GM21515 (cell line): ENCODE measurements around the gene ZDHHC24.
A peak's percentile ranks its signal among the peaks of the same experiment; 100 is the strongest.

Experiments
- ATAC-seq: cut with Tn5 transposase; IDR thresholded peaks from one replicate; pipeline ENCODE4 v1.9.1; 2021; ENCODE audit not compliant: unreplicated experiment

Gene ZDHHC24

DNA sequence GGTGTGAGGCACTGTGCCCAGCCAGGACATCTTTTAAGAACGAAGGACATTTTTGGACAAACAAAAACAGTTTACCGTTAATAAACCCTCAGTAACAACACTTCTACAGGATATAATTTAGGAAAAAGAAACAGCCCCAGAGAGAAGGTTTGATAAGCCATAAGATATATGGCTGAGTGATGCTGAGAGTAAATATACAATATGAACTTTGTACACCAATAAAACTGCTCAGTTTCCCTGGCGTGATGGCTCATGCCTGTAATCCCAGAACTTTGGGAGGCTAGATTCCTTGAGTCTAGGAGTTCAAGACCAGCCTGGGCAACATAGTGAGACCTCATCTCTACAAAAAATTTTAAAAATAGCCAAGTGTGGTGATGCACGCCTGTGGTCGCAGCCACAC is 47.3 kb downstream of the ZDHHC24 start:
- ATAC-seq: no peak

DNA sequence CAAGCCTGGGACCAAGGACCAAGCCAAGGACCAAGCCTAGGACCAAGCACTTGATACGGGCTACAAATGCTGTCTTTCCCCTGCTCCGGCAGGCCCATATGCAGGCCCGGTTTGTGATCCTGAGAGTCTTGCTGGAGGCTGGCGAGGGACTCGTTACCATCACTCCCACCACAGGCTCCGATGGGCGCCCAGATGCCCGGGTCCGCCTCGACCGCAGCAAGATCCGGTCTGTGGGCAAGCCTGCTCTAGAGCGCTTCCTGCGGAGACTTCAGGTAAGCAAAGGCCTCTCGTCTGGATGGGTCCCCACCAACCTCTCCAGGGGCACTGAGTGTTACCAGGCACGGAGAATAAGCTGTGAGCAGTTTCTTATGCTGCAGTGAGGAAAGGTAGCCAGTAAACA is 48.6 kb downstream of the ZDHHC24 start:
- ATAC-seq: no peak

DNA sequence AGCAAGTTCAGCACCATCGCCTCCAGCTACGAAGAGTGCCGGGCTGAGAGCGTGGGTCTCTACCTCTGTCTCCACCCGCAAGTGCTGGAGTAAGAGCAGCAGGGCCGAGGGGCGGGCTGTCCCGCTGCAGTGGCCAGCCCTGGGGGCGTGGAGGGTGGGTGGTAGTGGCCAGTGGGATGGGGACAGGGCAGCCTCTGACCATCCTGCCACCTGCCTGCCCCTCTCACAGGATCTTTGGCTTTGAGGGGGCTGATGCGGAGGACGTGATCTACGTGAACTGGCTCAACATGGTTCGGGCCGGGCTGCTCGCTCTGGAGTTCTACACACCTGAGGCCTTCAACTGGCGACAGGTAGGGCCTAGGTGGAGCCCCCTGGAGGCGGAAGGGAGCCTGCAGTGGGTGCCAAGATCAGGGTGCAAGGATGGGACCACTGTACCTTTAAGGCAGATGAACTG is 50.4 kb downstream of the ZDHHC24 start:
- ATAC-seq: no peak

DNA sequence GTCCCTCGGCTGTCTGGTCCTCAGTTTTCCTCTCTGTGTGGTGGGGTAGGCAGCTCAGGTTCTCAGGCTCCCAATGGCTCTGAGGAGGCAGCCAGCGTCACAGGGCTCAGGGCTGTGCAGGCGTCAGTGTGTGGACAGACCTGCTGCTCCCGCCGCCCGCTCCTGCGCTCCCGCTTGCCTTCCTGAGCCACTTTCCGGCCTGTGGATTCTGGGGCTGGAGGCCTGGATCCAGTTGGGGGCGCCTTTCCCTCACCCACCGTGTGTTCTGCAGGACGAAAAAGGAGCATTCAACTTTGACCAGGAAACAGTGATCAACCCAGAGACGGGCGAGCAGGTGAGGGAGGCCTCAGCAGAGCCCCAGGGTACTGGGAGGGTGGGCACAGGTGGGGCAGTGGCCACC is 50.9 kb downstream of the ZDHHC24 start:
- no peak for ATAC-seq

DNA sequence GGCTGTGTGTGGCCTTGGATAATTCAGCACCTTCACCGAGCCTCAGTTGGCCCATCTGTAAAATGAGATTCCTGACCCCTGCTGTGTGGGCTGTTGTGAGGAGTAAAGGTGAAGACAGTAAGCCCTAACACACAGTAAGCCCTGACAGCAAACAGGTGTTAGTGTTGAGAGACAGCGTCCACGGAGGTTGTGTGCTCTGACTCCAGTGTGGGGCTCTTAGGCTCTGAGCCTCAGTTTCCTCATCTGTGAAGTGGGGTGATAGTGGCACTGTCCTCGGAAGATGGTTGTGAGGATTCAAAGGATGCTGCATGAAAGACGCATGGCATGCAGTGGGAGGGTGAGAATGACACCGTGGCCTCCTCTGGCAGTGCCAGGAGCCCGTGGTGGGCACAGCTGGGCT is 51.4 kb downstream of the ZDHHC24 start:
- no peak for ATAC-seq

DNA sequence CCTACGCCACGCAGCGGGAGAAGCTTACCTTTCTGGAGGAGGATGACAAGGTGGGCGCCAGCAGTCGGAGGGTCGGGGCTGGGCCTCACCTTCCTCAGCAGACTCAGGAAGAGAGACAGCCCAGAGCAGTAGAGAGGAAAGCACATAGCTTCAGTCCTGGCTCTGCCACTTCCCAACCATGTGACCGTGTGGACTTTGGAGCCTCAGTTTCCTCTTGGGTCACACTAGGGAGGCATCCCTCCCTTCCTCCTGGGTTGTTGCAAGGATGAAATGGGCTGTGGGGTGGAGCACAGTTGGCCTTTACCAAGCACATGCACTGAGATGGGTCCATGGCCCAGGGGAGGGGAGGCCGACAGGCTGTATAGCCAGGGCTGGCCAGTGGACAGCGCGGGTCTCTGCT is 52.7 kb downstream of the ZDHHC24 start:
- ATAC-seq: no peak

DNA sequence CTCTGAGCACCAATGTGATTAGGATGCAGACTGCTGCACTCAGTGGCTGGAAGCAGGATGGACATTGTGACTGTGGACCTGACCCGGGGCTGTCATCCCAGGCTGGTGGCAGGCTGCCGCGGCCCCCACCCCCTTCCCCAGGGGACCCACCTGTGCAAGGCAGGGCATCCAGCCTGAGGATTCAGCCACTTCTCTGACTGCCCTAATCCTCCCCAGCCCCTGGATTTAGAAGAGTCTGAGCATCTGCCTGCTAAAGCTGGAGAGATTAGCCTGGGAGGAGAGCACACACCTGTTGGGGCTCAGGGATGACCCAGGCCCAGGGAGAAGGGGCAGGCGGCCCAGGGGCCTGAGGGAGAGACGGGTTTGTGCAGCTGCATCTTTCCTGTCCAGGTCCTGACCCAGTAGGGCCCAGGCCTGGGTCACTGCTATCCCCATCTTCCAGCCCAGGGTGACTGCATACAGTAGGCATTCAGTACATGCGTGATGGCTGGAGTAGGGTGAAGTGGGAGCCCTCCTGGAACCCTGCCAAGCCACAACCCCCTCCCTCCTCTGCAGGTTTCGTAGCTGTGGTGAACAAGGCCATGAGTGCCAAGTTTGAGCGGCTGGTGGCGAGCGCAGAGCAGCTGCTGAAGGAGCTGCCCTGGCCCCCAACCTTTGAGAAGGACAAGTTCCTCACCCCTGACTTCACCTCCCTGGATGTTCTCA is 53.5 kb downstream of the ZDHHC24 start:
- no peak for ATAC-seq

DNA sequence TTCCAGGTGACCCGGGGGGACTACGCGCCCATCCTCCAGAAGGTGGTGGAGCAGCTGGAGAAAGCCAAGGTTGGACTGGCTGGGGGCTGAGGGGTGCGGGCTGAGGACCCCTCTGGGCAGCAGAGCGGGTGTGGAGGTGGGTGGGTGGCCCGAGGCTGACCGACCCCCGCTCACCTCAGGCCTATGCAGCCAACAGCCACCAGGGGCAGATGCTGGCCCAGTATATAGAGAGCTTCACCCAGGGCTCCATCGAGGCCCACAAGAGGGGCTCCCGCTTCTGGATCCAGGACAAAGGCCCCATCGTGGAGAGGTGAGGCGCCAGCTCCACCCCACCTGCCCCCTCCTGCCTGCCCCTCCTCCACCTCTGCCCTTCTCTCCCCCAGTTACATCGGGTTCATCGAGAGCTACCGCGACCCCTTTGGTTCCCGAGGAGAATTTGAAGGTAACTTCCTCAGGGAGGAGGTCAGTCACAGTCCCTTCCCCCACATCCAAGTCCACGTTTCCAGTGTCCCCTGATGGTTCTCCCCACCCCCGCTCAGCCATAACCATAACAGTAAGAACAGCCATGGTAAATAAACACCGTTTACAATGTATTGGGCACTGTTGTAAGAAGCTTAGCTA is 54.4 kb downstream of the ZDHHC24 start:
- ATAC-seq: no peak

DNA sequence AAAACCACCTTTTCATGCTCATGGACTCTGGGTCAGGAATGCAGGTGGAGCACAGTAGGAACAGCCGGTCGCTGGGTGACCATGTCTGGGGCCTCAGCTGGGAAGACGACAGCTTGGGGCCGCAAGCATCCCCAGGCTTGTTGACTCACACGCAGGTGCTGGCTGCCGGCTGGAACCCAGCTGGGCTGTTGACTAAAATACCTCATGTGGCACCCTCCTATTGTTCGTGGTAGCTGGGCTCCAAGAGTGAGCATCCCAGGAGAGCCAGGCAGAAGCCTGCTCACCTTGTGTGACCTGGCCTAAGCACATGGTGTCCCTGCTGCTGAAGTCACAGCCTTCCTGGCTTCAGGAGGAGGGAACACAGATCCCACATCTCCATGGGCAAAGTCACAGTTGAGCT is 56.2 kb downstream of the ZDHHC24 start:
- no peak for ATAC-seq

DNA sequence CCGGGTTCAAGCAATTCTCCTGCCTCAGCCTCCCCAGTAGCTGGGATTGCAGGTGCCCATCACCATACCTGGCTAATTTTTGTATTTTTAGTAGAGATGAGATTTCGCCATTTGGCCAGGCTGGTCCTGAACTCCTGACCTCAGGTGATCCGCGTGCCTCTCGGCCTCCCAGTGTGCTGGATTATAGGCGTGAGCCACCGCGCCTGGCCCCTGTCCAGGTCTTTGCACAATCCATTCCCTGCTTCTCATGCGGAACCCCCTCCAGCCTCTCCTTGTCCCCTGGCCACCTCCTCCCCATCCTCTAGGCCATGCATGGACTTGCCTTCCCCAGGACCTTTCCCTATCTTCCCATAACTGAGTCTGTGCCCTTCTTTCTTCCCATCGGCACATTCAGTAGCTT is 56.9 kb downstream of the ZDHHC24 start:
- ATAC-seq: no peak

DNA sequence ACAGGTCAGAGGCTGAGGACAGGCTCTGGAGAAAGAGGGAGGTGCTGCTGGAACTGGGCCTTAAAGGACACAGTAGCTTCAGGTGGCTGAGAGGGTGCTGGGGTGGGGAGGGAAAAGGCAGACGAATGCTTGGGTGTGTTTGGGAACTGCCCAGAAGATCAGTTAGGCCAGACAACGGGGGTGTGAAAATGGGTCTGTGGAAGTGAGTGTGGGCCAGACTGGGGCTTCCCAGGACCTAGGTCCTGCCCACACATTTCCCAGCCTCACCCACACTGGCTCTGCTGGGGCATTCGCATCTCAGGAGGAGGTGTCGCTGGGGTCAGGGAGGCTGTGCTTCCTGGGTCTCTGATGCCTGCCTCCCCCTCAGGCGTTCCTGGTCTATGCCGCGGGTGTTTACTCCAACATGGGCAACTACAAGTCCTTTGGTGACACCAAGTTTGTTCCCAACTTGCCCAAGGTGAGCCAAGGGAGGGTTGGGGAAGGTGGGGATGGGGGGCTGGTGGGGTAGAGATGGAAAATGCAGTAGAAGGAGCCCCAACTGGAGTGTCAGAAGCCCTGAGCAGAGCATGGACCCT is 61.0 kb downstream of the ZDHHC24 start:
- no peak for ATAC-seq

DNA sequence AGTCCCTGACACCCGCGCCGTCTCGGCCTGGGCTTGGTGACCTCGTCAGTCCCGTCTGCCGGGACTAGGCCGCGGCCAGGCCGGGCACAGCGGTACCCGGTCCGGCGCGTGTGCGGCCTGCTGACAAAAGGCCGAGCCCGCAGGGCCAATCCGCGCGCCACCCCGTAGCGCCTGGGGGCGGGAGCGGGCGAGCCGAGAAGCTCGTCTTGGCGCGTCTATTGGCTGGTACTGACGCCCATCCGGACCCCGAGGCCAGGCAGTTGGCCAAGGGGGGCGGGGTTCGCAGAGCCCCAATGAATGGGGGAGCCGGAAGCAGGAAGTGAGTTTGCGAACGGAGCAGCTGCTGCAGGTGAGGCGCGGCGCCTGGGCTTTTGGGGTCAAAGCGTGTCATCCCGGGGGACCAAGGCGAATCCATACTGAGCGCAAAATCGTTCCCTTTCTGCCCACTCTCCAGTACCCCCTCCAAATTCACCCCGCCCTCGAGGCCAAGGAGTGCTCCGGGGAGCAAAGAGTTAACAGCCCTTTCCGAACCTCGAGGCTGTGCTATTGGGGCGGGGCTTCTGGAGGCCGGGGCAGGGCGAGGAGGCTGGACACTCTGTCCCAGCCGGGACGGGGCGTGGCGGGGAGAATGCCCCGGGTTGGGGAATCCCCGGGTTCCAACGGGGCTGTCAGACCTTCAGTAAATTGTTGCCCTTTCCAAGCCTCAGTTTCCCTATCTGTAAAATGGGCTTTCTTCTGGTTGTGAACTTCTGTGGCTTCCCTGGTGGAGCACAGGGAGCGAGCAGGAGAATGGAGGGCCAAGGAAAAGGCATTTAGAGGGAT is 65.5 kb downstream of the ZDHHC24 start, which contains the start of gene DPP3:
DPP3 (plus strand) TSS at position 318 of the 822 bp plus-strand sequence. CDS start 1,767 bp downstream, outside the sequence.
- peak; percentile 80 for ATAC-seq

DNA sequence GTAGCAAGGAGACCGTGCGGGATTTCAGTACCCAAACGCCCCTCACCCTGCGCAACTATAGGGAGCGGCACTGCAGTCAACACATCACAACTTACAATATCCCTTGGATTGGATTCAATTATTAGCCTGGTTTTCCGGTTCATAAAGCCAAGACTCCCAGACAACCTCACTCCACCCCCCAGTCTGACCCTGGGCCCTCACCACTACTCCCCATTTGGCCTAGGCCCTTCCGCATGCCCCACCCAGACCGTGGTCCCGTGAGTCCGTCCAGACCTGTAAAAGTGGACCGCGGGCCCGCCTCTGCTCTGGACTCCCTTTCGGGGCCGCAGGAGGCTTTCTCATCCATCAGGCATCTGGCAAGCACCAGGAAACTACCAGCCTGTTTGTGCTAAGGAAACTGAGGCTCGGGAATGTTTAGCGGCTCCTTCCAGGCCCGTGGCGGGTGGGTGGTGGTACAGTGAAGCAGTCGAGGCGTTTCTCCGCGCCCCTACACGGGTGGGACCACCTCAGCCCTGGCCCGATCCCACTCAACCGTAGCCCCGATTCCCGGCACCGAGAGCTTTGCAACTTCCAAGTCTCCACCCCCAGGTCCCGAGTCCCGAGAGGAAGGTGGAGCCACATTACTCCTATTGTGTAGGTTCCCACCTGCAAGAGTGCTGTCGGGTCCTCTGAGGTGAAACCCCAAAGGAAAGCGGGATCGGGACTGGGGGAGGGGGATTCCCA is 66.3 kb downstream of the ZDHHC24 start:
- ATAC-seq: no peak

DNA sequence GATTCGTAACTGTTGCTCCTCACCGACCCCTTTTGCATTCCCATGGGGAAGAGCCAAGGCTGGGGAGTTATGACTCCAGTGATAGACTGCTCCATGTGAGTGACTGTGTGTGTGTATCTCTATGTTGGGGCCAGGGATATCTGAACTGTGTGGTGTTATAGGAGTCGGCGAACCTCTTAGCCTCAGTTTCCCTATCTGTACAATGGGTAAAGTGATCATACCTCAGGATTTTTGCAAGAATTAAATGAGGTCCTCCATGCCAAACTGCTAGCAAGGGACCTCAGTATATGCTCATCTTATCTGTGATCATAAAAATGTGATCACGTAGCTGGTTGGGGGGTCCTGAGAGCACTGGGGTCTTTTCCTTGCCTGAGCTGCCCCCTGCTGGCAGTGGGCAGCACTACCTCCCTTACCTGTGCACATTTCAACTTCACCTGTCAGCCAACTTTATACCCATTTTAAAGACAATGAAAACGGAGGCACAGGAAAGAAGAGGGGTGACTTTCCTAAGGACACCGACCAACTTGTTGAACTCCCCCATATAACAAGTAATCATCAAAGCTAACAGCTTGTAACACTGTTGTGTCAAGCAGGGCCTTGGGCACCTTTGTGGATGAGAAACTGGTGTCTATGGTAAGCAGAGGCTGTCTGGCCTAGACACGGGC is 67.0 kb downstream of the ZDHHC24 start:
- no peak for ATAC-seq

DNA sequence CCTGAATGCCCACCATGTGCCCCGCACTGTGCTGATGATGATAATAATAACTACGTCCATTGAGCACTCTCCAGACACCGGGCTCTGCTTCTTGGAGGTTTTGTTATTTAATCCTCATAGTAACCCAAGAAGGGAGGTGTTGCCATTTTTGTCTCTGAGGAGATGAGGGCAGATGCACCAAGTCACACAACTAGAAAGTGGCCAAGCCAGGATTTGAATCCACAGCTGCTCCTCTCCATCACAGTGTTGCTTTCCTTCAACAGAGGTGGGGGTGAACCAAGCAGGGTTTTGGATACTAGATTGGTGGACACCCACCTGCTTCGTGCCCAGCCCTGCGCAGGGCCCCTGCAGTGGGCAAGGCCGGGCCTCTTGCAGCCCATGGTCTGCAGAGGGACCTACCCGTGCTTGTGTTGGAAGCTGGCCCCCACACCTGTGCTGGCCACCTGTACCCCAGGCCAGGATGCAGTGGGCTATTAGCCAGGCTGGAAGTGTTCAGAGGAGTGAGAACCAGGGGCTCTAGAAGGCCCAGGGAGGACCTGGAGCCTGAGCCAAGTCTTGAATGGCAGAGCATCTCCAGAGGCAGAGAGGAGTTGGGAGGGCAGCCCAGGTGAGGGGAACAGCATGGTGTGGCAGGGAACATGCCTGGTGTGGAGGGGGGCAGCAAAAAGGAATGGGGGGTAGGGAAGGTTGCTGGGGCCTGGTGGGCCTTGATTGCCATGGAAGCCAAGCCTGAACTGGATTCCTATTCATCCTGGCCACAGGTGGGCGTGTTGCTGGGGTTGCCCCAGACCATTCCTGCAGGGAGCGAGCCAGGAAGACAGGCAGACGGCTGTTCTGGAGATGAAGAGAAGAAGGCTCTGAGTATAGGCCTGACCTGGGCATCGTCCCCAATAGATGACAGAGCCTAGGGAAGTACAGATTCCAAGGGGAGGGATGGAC is 68.3 kb downstream of the ZDHHC24 start:
- no peak for ATAC-seq

DNA sequence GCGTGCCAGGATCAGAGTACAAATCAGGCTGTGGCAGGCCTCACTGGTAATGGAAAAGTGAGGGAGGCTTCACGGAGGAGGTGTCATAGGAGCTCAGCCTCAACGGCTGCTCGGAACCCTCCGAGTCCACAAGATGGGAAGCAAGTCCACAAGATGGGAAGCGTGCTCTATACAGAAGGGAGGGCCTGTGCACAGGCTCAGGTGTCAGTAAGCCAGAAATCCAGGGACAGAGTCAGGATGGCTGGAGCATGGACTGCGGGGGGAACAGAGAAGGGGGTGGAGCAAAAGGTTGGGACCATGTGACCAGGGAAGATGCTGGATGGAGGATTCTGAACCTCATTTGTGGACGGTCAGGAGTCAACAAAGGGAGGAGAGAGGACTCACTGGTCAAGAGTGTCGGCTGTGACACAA is 69.0 kb downstream of the ZDHHC24 start:
- no peak for ATAC-seq

DNA sequence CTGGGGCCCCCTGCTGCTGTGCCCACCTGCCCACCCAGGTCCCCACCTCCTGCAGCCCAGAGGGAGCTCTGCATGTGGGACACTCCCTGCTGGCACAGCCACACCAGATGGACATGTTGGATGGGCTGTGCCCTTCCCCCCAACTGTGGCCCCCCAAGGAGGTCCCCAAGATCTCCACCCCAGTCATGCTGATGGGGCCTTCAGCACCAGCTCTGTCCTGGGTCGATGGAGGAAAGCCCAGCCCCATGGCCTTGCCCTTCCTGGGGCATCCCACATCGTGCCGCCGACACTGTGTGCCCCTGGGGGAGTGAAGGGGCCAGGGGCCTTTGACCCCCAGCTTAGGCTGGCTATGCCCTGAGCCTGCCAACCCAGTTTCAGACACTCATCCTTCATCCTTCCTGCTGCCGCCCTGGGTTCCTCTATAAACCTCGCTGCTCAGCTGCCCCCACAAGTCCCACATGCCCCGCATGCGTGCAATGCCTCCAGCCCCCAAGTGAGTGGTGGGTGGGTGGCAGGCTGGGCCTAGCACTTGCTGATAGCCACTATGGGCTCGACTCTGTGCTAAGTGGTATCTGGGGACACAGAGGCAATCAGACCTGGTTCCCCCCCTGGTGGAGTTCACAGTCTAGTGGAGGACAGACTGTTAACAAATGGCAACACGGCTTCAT is 69.5 kb downstream of the ZDHHC24 start:
- ATAC-seq: no peak

DNA sequence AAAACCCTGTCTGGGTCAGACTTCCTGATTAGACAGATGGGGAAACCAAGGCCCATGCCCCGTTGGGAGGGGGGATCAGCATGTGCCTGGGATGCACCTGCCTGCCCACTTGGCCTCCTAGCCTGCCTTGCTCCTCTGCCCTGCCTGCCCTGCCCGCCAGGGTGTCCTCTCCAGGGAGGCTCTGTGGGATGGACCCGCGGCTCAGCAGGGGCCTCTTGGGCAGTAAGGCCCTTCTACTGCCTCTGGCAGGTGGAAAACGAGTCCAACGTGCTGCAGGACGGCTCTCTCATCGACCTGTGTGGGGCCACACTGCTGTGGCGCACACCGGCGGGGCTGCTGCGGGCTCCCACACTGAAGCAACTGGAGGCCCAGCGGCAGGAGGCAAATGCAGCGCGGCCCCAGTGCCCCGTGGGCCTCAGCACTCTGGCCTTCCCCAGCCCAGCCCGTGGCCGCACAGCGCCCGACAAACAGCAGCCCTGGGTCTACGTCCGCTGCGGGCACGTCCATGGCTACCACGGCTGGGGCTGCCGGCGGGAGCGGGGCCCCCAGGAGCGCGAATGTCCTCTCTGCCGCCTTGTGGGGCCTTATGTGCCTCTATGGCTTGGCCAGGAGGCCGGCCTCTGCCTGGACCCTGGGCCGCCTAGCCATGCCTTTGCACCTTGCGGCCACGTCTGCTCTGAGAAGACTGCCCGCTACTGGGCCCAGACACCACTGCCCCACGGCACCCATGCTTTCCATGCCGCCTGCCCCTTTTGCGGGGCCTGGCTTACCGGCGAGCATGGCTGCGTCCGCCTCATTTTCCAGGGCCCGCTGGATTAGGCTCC is 70.3 kb downstream of the ZDHHC24 start:
- ATAC-seq: no peak
